Neural progenitor cell (in vitro differentiated cells): ENCODE data around the gene PORCN. TPM values are rescaled to one million over a fixed set of nuclear protein-coding genes. Genes with fewer than 3 reads are reported as not detected.

ENCODE experiments used
- DNase-seq: peaks from one replicate; pipeline ENCODE4 v3.0.0-alpha.2; 2016; ENCODE audit warnings: low spot score
- H2AFZ ChIP-seq: fragments of 200-600 bp; sonication (generic); replicated peaks from 2 replicates; pipeline ENCODE4 v1.6.1; 2016; ENCODE audit warnings: antibody characterized with exemption
- H3F3A ChIP-seq: fragments of 200-600 bp; sonication (generic); 2 replicates; pipeline ENCODE4 v1.6.1; 2016; ENCODE audit warnings: antibody characterized with exemption, low read depth
- H3K27ac ChIP-seq: fragments of 200-600 bp; sonication (generic); 2 replicates; pipeline ENCODE4 v1.5.1; 2016; ENCODE audit warnings: mild to moderate bottlenecking
- H3K27me3 ChIP-seq: fragments of 200-600 bp; sonication (generic); 2 replicates; pipeline ENCODE4 v1.6.1; 2016; ENCODE audit warnings: mild to moderate bottlenecking, moderate library complexity
- H3K36me3 ChIP-seq: fragments of 200-600 bp; sonication (generic); 2 replicates; pipeline ENCODE4 v1.5.1; 2016
- H3K4me1 ChIP-seq: fragments of 200-600 bp; sonication (generic); 2 replicates; pipeline ENCODE4 v1.6.1; 2016; ENCODE audit warnings: mixed run types
- H3K4me2 ChIP-seq: fragments of 200-600 bp; sonication (generic); 2 replicates; pipeline ENCODE4 v1.6.1; 2016
- H3K4me3 ChIP-seq: fragments of 200-600 bp; sonication (generic); 2 replicates; pipeline ENCODE4 v1.5.1; 2016
- H3K79me2 ChIP-seq: fragments of 200-600 bp; sonication (generic); 2 replicates; pipeline ENCODE4 v1.6.1; 2016; ENCODE audit warnings: low read depth
- H3K9ac ChIP-seq: fragments of 200-600 bp; sonication (generic); 2 replicates; pipeline ENCODE4 v1.6.1; 2016
- H3K9me3 ChIP-seq: fragments of 200-600 bp; sonication (generic); 2 replicates; pipeline ENCODE4 v1.5.1; 2016; ENCODE audit warnings: low read depth
- H4K20me1 ChIP-seq: fragments of 200-600 bp; sonication (generic); 2 replicates; pipeline ENCODE4 v1.6.1; 2016; ENCODE audit warnings: low read depth
- H3K27ac Mint-ChIP-seq: 3 replicates; pipeline ENCODE4 v1.8.0; 2021; ENCODE audit warnings: mixed read lengths
- H3K27me3 Mint-ChIP-seq: 2 replicates; pipeline ENCODE4 v1.8.0; 2022; ENCODE audit warnings: low read depth, mild to moderate bottlenecking, inconsistent platforms, moderate library complexity, mixed read lengths; ENCODE audit not compliant: insufficient read depth
- H3K36me3 Mint-ChIP-seq: 3 replicates; pipeline ENCODE4 v1.8.0; 2021; ENCODE audit warnings: mixed read lengths
- H3K4me1 Mint-ChIP-seq: 3 replicates; pipeline ENCODE4 v1.8.0; 2021; ENCODE audit warnings: mixed read lengths
- H3K4me3 Mint-ChIP-seq: 3 replicates; pipeline ENCODE4 v1.8.0; 2021; ENCODE audit warnings: mild to moderate bottlenecking, moderate library complexity, mixed read lengths
- H3K9me3 Mint-ChIP-seq: 3 replicates; pipeline ENCODE4 v1.8.0; 2020; ENCODE audit warnings: mixed read lengths
- EZH2 ChIP-seq: fragments of 200-600 bp; sonication (generic); IDR thresholded peaks from 2 replicates; pipeline ENCODE4 v1.6.1; 2017; ENCODE audit warnings: antibody characterized with exemption, mild to moderate bottlenecking, moderate library complexity
- EZH2phosphoT487 ChIP-seq: fragments of 200-600 bp; sonication (generic); IDR thresholded peaks from 2 replicates; pipeline ENCODE4 v1.6.1; 2017; ENCODE audit warnings: antibody characterized with exemption
- total RNA-seq: library from RNA; depleted of rRNA; stranded (reverse); fragments of >200 nt; gene quantifications from 2 replicates; pipeline ENCODE4 v1.2.3, GENCODE V29; 2015; ENCODE audit warnings: low replicate concordance
- TF ChIP-seq, protein P1 (sequence below): fragments of 200-600 bp; sonication (generic); IDR thresholded peaks from 2 replicates; pipeline ENCODE4 v1.5.1; 2017; ENCODE audit warnings: antibody characterized with exemption, mild to moderate bottlenecking

Gene PORCN
- total RNA-seq, 1 donor from 2014 or later, result 10.8 TPM

DNA sequence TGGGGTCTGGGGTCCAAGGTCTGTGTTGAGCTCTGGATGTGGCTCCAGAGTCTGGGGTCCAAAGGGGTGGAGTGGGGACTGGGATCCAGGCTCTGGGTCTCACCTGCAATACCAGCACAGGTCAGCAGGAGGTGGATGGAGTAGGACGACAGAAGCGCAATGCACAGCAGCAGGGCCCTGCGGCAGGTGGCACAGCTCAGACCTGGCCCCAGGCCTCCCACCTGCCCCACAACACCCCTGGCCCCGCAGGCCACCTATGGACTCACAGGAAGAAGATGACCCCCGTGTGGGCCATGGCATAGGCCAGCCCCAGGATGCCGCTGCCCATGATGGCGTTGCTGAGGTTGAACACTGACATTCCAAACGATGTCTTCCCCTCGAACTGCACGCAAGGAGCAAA lies 42.1 kb upstream of the PORCN start:
- H3F3A ChIP-seq, result no peaks in the 10 kb centered on the region
- no peaks in the 10 kb centered on the region for H3K27me3 ChIP-seq
- Mint-ChIP-seq H3K4me3 (peak overlapping the region; percentile 10), H3K4me1 (peaks cover 19% of the 10 kb centered on the region), H3K9me3 (peaks cover 28% of the 10 kb centered on the region), H3K27me3 (peaks cover 18% of the 10 kb centered on the region), H3K36me3 (no peaks in the 10 kb centered on the region), H3K27ac (no peak overlapping the region)
- H3K36me3 ChIP-seq, result no peaks in the 10 kb centered on the region
- no peaks in the 10 kb centered on the region for H4K20me1 ChIP-seq
- DNase-seq, result no peak
- no peaks in the 10 kb centered on the region for H3K79me2 ChIP-seq
- TF ChIP-seq EZH2, result no peak
- TF ChIP-seq, protein P1, sequence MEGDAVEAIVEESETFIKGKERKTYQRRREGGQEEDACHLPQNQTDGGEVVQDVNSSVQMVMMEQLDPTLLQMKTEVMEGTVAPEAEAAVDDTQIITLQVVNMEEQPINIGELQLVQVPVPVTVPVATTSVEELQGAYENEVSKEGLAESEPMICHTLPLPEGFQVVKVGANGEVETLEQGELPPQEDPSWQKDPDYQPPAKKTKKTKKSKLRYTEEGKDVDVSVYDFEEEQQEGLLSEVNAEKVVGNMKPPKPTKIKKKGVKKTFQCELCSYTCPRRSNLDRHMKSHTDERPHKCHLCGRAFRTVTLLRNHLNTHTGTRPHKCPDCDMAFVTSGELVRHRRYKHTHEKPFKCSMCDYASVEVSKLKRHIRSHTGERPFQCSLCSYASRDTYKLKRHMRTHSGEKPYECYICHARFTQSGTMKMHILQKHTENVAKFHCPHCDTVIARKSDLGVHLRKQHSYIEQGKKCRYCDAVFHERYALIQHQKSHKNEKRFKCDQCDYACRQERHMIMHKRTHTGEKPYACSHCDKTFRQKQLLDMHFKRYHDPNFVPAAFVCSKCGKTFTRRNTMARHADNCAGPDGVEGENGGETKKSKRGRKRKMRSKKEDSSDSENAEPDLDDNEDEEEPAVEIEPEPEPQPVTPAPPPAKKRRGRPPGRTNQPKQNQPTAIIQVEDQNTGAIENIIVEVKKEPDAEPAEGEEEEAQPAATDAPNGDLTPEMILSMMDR, result peak; percentile 21
- H2AFZ ChIP-seq, result no peak overlapping the region
- no peak overlapping the region for H3K9ac ChIP-seq
- H3K9me3 ChIP-seq, result no peaks in the 10 kb centered on the region
- H3K4me3 ChIP-seq, result no peak overlapping the region
- H3K4me2 ChIP-seq, result no peak overlapping the region
- no peak overlapping the region for H3K27ac ChIP-seq
- no peaks in the 10 kb centered on the region for H3K4me1 ChIP-seq

DNA sequence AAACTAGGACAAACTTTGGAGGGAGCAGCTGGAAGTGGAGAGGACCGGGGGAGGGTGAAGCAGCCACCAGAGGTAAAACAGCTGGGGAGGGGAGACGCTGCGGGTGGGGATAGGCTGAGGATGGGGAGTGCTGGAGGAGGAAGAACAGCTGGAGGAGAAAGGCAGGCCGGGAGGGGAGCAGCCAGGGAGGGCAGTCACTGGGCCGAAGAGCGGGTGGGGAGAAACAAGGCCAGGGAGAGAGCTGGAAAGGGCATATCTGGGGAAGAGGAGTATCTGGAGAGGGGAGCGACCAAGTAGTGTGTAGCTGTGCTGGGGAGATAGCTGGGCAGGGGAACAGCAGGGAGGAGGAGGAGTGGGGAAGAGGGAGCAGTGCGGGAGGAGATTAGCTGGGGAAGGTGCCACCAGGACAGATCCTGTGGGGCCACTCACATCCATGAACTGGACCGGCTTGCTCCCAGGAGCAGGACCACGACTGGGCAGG lies 41.5 kb upstream of the PORCN start:
- Histone ChIP-seq H3K36me3 (no peaks in the 10 kb centered on the region), H3K9ac (no peak overlapping the region), H3K4me1 (no peaks in the 10 kb centered on the region), H3F3A (no peaks in the 10 kb centered on the region), H3K27me3 (no peaks in the 10 kb centered on the region), H3K9me3 (no peaks in the 10 kb centered on the region), H3K27ac (no peak overlapping the region), H3K4me3 (peak overlapping the region; percentile 35), H2AFZ (no peak overlapping the region), H4K20me1 (no peaks in the 10 kb centered on the region), H3K4me2 (peak overlapping the region; percentile 61), H3K79me2 (no peaks in the 10 kb centered on the region)
- DNase-seq, result no peak
- Mint-ChIP-seq H3K4me1 (peaks cover 21% of the 10 kb centered on the region), H3K36me3 (no peaks in the 10 kb centered on the region), H3K9me3 (peaks cover 28% of the 10 kb centered on the region), H3K27ac (no peak overlapping the region), H3K27me3 (peaks cover 18% of the 10 kb centered on the region), H3K4me3 (no peak overlapping the region)
- TF ChIP-seq EZH2phosphoT487 (no peak), EZH2 (no peak)
- TF ChIP-seq, protein P1, result no peak

DNA sequence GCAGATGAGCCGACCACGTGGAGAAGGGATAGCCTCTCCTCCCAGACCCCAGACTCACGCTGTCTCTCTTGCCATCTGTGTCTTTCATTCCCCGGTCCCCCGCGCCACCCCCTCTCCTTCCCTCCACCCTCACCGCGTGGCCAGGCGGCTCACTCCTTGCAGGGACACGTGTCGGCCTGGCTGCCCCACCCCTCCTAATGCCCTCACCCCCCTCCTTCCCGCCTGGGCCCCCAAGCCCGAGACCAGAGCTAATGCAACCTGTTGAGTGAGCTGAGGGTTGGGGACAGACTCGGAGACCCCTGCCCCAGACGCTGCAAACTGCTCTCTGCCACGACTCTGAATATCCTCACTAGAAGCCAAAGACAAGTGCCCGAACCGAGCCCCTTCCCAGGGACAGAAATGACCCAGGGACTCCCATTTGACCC lies 40.5 kb upstream of the PORCN start:
- Histone ChIP-seq H4K20me1 (no peaks in the 10 kb centered on the region), H3F3A (peaks cover 8% of the 10 kb centered on the region), H3K27me3 (no peaks in the 10 kb centered on the region), H3K79me2 (no peaks in the 10 kb centered on the region), H3K36me3 (no peaks in the 10 kb centered on the region), H3K4me3 (peak overlapping the region; percentile 35), H3K9me3 (no peaks in the 10 kb centered on the region), H3K4me2 (peak overlapping the region; percentile 61), H3K4me1 (peaks cover 7% of the 10 kb centered on the region), H2AFZ (peak overlapping the region; percentile 50), H3K9ac (no peak overlapping the region), H3K27ac (no peak overlapping the region)
- Mint-ChIP-seq H3K27me3 (peaks cover 20% of the 10 kb centered on the region), H3K4me1 (peaks cover 30% of the 10 kb centered on the region), H3K36me3 (no peaks in the 10 kb centered on the region), H3K4me3 (peak overlapping the region; percentile 74), H3K27ac (no peak overlapping the region), H3K9me3 (peaks cover 26% of the 10 kb centered on the region)
- DNase-seq, result peak; percentile 14
- TF ChIP-seq, protein P1, result no peak
- no peak for TF ChIP-seq EZH2phosphoT487
